ENCODE results near the gene AGBL4. TPM values are rescaled to one million over a fixed set of nuclear protein-coding genes. Genes with fewer than 3 reads are reported as not detected.
A peak's percentile ranks its signal among the peaks of the same experiment; 100 is the strongest.

Gene AGBL4
- total RNA-seq, 4 donors from 2014 or later = 0.44 to 1.5 (median 1.2) TPM; not detected in 1

DNA sequence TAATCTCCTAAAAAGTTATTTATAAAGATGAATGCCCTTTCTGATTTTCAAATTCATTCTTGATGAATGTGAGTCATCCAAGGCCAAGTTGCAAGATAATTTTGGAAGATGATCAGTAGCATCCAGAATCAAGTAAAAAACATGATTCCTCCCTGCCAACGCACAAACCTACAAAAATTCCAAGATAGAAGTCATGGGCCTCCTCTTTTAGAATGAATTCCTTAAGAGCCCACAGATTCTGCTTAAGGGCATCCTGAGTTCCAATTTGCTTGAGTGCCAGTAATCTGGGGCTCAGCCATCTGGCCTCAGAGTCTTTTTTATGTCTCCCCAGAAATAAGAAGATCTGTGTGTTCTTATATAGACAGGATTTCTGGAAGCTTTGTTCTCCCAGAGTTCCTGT lies 1528.6 kb downstream of the AGBL4 start:
- DNase-seq (ENCODE audit: low spot score in 2 of 2) = no peak
- Histone ChIP-seq H3K36me3 (no peaks in the 10 kb centered on the region), H3K27ac (peak overlapping the region in 2 of 4 donors; percentile 0 to 89), H3K27me3 (no peaks in the 10 kb centered on the region), H3K4me3 (no peak overlapping the region), H3K9me3 (no peaks in the 10 kb centered on the region), H3K4me1 (peaks cover 0 to 64% (median 20%) of the 10 kb centered on the region in 4 donors)
- TF ChIP-seq EP300 (IDR thresholded peaks at IDR 0.05) = no peak
- TF ChIP-seq, protein P1, sequence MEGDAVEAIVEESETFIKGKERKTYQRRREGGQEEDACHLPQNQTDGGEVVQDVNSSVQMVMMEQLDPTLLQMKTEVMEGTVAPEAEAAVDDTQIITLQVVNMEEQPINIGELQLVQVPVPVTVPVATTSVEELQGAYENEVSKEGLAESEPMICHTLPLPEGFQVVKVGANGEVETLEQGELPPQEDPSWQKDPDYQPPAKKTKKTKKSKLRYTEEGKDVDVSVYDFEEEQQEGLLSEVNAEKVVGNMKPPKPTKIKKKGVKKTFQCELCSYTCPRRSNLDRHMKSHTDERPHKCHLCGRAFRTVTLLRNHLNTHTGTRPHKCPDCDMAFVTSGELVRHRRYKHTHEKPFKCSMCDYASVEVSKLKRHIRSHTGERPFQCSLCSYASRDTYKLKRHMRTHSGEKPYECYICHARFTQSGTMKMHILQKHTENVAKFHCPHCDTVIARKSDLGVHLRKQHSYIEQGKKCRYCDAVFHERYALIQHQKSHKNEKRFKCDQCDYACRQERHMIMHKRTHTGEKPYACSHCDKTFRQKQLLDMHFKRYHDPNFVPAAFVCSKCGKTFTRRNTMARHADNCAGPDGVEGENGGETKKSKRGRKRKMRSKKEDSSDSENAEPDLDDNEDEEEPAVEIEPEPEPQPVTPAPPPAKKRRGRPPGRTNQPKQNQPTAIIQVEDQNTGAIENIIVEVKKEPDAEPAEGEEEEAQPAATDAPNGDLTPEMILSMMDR (IDR thresholded peaks at IDR 0.05) = no peak
- TF ChIP-seq POLR2A (IDR thresholded peaks at IDR 0.05) = no peak
- WGBS, 2 donors = 52 to 68% methylated on average over 1 of the region's 1 CpG

DNA sequence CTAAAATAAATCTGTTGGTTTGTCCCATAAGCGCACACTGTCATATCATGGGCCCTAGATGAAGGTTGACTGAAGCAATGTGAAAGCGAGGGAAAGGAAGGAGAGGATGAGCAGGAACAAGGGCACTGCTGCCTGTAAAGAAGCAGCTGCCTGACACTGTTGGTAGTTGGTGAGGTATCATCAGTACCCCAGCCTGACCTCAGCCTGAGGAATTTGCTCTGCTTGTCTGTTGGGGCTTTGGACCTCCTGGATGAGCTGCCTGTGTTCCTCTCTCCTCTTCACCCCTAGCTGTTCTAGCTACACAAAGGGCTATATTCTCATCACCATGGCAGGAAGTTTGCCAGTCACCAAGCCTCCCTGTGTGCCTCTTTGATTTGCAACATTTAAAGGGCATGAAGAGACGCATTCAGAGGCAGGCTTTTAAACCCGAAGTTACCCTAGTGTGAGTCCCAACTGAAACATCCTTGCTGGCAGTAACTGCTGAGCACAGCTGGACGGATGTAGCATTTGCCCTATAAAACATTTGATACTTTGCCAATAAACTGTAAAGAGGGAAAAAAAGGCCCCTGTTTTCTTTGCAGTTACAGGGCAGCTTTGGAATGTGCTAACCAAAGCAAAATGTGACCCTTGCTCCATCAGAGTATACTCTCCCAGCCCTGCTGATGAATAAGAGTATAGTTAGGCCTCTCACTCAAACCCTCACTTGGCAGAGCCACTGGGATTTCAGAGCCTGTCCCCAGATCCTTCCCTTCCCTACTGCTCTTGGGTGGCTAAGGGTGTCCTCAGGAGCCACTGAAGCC lies 1529.6 kb downstream of the AGBL4 start:
- DNase-seq (ENCODE audit: low spot score in 2 of 2) = no peak
- Histone ChIP-seq H3K27ac (peak overlapping the region; percentile 12 to 89 (median 73)), H3K9me3 (no peaks in the 10 kb centered on the region), H3K36me3 (no peaks in the 10 kb centered on the region), H3K4me3 (no peak overlapping the region), H3K4me1 (peaks cover 0 to 64% (median 20%) of the 10 kb centered on the region in 4 donors), H3K27me3 (no peaks in the 10 kb centered on the region)
- WGBS, 2 donors = 30% methylated on average over 5 of the region's 5 CpGs
- TF ChIP-seq EP300 (IDR thresholded peaks at IDR 0.05) = peak; percentile 57 to 91
- TF ChIP-seq, protein P1 (IDR thresholded peaks at IDR 0.05) = no peak
- no peak for TF ChIP-seq POLR2A (IDR thresholded peaks at IDR 0.05)

DNA sequence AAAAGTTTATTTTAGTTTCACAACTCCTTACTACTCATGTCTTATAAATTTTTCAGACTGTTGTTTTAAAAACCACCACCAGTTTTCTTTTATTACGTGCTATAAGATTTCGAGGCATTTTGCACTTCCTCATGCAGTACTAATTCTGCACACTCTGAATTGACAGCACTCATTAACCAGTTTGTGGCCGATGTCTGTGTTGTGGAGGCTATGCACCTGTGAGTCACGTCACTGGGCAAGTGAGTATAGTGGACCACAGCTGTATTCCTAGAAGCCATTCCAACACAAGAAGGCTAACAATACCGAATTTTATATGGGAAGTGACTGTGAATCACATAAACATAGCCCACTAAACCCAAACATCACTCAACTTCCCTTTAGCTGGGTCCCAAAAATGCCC lies 1530.7 kb downstream of the AGBL4 start:
- Histone ChIP-seq H3K4me1 (peaks cover 0 to 55% (median 20%) of the 10 kb centered on the region in 4 donors), H3K4me3 (no peak overlapping the region), H3K9me3 (no peaks in the 10 kb centered on the region), H3K27ac (peak overlapping the region in 3 of 4 donors; percentile 6 to 89 (median 82)), H3K36me3 (no peaks in the 10 kb centered on the region), H3K27me3 (no peaks in the 10 kb centered on the region)
- 37 to 52% methylated on average over 5 of the region's 5 CpGs for WGBS, 2 donors
- TF ChIP-seq, protein P1 (IDR thresholded peaks at IDR 0.05) = no peak
- no peak for TF ChIP-seq POLR2A (IDR thresholded peaks at IDR 0.05)
- no peak for TF ChIP-seq EP300 (IDR thresholded peaks at IDR 0.05)
- no peak for DNase-seq (ENCODE audit: low spot score in 2 of 2)

DNA sequence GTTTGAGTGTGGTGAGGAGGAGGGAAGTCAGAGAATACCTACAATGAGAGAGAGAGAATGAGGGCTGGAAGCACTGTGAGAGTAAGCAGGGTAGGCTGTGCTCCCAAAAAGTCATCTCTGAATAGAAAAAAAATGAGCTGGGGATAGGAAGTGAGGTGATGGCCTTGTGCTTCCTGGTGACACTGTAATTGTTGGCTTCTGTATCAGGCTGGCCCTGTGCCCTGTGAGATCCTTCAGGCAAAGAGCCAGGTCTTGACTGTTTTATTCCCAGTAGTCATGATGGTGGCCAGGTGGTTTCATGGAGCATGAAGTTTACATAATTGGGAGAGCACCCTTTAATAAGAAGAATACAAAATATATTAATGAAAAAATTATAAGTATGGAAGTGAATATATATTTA lies 1531.4 kb downstream of the AGBL4 start:
- Histone ChIP-seq H3K4me1 (peaks cover 0 to 49% (median 20%) of the 10 kb centered on the region in 4 donors), H3K4me3 (no peak overlapping the region), H3K27ac (peak overlapping the region in 2 of 4 donors; percentile 20 to 89), H3K36me3 (no peaks in the 10 kb centered on the region), H3K9me3 (no peaks in the 10 kb centered on the region), H3K27me3 (no peaks in the 10 kb centered on the region)
- no peak for DNase-seq (ENCODE audit: low spot score in 2 of 2)
- TF ChIP-seq POLR2A (IDR thresholded peaks at IDR 0.05) (no peak), EP300 (IDR thresholded peaks at IDR 0.05) (no peak)
- TF ChIP-seq, protein P1 (IDR thresholded peaks at IDR 0.05) = no peak

DNA sequence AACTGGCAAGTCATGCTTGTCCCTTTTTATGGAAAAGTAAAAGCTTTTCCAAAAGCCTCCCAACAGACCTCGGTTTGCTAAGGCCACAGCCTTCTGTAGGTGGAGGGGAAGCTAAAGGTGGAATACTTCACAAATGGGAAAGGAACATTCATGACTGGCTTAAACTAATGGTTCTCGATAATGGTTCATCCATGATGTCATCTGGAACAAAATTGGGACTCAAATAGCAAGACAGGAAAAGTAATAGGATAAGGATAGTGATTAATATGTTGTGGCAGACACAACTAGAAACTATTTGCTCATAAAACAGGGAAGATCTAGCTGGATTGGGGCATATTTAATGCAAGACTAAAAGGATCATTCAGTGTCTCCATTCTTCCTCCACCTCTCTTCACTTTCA lies 1535.0 kb downstream of the AGBL4 start:
- Histone ChIP-seq H3K4me1 (peaks cover 0 to 21% (median 10%) of the 10 kb centered on the region in 4 donors), H3K9me3 (no peaks in the 10 kb centered on the region), H3K4me3 (no peak overlapping the region), H3K36me3 (no peaks in the 10 kb centered on the region), H3K27ac (no peak overlapping the region), H3K27me3 (no peaks in the 10 kb centered on the region)
- TF ChIP-seq EP300 (IDR thresholded peaks at IDR 0.05) (no peak), POLR2A (IDR thresholded peaks at IDR 0.05) (no peak)
- TF ChIP-seq, protein P1 (IDR thresholded peaks at IDR 0.05) = no peak
- 84 to 92% methylated on average over 2 of the region's 2 CpGs for WGBS, 2 donors
- no peak for DNase-seq (ENCODE audit: low spot score in 2 of 2)
